Measurements from ENCODE around the gene WHAMM.

DNA sequence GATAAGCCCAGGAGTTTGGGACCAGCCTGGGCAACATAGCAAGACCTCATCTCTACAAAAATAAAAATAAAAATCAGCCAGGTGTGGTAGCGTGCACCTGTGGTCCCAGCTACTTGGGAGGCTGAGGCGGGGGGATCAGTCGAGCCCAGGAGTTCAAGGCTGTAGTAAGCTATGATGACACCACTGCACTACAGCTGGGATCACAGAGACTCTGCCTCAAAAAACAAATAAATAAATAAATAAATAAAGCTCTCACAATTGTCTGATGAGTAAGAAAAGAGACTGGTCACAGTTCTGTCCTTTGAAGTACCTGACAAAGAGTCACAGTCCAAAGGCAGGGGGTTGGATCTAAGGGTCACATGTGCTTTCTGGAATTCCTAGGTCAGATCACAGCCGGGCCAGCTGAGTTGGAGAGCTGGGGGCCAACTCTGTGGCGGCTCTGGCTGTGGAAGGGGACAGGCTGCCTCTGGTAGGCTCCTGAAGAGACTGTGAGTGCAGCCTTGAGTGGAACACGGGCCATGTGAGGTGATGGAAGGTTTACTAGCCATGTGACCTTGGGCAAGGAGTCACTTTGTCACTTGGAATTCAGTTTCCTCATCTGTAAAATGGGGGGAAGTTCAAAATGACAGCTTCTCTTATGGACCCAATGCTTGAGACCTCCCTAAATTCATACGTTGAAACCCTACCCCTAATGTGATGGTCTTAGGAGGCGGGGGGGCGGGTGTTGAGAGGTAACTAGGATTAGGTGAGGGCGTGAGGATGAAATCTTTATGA is 47.2 kb downstream of the WHAMM start:
- TF ChIP-seq, protein P1, sequence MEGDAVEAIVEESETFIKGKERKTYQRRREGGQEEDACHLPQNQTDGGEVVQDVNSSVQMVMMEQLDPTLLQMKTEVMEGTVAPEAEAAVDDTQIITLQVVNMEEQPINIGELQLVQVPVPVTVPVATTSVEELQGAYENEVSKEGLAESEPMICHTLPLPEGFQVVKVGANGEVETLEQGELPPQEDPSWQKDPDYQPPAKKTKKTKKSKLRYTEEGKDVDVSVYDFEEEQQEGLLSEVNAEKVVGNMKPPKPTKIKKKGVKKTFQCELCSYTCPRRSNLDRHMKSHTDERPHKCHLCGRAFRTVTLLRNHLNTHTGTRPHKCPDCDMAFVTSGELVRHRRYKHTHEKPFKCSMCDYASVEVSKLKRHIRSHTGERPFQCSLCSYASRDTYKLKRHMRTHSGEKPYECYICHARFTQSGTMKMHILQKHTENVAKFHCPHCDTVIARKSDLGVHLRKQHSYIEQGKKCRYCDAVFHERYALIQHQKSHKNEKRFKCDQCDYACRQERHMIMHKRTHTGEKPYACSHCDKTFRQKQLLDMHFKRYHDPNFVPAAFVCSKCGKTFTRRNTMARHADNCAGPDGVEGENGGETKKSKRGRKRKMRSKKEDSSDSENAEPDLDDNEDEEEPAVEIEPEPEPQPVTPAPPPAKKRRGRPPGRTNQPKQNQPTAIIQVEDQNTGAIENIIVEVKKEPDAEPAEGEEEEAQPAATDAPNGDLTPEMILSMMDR (IDR thresholded peaks at IDR 0.05): no peak
- TF ChIP-seq POLR2A (IDR thresholded peaks at IDR 0.05): no peak
- TF ChIP-seq POLR2AphosphoS5 (IDR thresholded peaks at IDR 0.05): no peak

Data from prostate gland (tissue), 2 donors.